ENCODE data around the gene ALDH2. TPM values are rescaled to one million over a fixed set of nuclear protein-coding genes. Genes with fewer than 3 reads are reported as not detected.
"Not testable (repeated sequence)": the region's sequence is repeated elsewhere in the genome, so short reads cannot be mapped to it uniquely, and the experiment has no call there.

The ALDH2 gene
- polyA plus RNA-seq, 1 donor, result 25.8 TPM

DNA sequence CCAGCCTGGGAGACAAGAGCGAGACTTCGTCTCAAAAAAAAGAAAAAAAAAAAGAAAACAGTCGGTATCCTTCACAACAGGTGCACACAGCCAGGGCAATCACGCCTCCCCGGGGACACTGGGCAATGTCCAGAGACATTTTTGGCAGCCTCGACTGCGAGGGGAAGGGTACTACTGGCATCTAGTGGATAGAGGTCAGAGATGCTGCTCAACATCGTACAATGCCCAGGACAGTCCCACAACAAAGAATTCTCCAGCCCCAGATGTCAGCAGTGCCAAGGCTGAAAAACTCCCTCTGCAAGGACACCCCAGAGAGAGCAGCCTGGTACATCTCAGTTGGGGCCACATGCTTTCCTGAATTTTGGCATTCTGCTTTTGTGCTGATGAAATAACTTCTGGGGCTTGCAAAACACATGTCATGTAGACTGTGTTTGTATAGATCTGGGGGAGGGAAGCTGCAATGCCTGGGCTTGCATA lies 21.5 kb downstream of the ALDH2 start:
- DNase-seq (ENCODE audit: low read depth), result no peak

DNA sequence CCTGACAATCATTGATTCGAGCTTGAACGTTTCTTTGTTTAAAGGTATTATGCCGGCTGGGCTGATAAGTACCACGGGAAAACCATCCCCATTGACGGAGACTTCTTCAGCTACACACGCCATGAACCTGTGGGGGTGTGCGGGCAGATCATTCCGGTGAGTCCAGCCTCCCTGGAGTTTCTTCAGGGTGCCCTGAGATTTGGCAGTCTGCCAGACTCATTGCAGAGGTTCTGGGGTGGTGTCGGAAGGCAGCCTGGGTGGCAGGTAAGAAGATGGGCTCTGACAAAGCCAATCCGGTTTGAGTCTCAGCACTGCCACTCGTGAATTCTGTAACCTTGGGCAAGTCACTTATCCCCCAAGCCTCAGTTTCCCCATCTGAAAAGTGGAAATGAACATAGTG lies 23.0 kb downstream of the ALDH2 start:
- DNase-seq (ENCODE audit: low read depth), result no peak

DNA sequence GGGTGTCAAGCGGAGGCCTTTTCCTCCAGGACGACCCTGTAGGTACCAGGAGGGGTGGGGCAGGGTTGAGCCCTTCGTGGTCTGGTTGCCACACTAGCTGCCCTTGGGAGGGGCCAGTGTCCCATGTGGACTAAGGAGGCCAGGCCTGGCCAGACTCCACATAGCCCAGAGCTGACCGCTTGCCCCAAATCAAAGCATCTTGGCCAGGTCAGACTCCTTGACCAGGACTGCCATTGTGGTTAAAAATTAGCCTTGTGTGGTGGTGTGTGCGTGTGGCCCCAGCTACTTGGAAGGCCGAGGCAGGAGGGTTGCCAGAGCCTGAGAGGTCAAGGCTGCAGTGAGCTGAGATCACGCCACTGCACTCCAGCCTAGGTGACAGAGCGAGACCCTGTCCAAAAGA lies 24.8 kb downstream of the ALDH2 start:
- no peak for DNase-seq (ENCODE audit: low read depth)

DNA sequence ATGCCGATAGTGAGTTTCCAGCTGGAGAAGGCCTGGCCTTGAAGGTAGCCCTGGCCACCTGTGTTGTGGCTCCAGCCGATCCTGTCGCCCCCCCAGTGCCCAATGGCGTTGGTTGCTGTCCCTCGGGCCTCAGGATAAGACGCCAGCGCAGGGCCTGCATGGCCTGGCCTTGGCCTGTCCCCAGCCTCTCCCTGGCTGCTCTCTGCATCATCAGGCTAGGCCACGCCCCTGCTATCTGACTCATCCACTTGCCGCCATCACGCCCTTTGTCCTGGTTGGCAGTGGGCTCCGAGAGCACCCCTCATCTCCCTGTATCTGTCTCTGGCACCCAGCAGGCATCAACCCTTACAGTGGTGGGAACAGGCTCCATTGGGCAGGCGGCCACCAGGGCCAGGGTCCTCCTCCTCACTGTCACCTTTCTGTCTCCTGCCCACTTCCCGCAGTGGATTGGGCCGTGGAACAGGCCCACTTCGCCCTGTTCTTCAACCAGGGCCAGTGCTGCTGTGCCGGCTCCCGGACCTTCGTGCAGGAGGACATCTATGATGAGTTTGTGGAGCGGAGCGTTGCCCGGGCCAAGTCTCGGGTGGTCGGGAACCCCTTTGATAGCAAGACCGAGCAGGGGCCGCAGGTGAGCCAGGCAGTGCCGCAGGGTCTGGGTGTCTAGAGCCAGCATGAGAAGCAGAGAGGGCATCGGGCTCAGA lies 25.6 kb downstream of the ALDH2 start:
- DNase-seq (ENCODE audit: low read depth), result no peak

DNA sequence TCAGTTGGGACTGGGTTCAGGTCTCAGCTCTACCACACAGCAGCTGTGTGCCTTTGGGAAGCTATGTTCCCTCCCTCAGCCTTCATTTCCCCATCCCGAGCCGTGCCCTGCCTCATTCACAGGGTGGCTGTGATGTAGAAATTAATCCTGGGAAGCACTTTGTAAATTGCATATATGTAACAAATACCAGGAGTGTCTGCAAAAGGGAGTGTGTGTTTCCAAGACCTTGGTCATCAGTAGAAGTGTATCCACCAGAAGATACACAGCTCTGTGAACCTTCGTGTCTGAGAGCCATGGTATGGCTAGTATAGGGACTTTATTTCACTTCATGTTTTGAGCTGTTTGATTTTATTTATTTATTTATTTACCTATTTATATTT lies 26.1 kb downstream of the ALDH2 start:
- DNase-seq (ENCODE audit: low read depth), result no peak

DNA sequence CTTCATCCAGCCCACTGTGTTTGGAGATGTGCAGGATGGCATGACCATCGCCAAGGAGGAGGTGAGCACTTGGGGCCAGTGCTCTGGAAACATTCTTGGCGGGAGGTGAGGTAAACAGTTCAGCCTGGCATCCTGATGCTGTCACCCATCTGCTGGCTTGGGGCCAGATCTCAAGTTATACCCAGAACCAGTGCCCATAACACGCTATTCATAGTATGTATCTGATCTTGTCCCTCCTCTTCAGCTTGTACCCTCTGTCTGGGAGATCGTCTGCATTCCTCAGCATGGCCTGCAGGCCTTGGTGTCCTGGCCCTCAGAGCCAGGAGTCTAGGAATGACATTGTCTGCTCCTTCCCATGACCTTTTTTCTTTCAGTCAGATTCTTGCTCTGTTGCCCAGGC lies 31.4 kb downstream of the ALDH2 start:
- no peak for DNase-seq (ENCODE audit: low read depth)

DNA sequence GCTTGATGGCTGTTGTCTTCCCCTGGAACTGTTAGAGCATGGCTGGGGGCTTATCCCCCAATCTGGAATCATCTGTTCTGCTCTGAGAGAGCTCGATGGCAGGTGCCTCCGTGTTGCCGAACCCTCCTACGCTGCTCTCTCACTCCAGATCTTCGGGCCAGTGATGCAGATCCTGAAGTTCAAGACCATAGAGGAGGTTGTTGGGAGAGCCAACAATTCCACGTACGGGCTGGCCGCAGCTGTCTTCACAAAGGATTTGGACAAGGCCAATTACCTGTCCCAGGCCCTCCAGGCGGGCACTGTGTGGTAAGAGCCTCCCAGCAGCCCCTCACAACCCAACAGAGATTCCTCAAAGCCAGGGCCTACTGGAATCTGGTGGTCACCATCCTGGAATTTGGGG lies 33.0 kb downstream of the ALDH2 start:
- DNase-seq (ENCODE audit: low read depth), result no peak

DNA sequence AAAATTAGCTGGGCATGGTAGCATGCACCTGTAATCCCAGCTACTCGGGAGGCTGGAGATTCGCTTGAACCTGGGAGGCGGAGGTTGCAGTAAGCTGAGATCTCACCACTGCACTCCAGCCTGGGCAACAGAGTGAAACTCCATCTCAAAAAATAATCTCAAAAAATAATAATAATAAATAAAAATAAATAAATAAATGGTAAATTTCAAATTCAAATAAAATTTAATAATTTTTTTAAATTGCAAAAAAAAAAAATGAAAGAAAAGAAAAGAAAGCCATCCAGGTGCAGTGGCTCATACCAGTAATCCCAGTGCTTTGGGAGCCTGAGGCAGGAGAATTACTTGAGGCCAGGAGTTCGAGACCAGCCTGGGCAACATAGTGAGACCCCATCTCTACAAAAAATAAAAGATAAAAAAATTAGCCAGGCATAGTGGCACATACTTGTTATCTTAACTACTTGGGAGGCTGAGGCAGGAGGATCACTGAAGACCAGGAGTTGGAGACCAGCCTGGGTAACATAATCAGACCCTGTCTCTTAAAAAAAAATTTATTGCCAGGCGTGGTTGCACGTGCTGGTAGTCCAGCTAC lies 36.4 kb downstream of the ALDH2 start:
- DNase-seq (ENCODE audit: low read depth), result no peak

DNA sequence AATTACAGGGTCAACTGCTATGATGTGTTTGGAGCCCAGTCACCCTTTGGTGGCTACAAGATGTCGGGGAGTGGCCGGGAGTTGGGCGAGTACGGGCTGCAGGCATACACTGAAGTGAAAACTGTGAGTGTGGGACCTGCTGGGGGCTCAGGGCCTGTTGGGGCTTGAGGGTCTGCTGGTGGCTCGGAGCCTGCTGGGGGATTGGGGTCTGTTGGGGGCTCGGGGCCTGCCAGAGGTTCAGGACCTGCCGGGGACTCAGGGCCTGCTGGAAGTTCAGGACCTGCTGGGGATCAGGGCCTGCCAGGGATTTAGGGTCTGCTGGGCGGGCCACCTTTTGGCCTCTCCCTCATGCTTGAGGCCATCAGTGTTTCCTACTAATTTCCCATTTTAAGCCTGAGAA lies 37.1 kb downstream of the ALDH2 start:
- DNase-seq (ENCODE audit: low read depth), result no peak

DNA sequence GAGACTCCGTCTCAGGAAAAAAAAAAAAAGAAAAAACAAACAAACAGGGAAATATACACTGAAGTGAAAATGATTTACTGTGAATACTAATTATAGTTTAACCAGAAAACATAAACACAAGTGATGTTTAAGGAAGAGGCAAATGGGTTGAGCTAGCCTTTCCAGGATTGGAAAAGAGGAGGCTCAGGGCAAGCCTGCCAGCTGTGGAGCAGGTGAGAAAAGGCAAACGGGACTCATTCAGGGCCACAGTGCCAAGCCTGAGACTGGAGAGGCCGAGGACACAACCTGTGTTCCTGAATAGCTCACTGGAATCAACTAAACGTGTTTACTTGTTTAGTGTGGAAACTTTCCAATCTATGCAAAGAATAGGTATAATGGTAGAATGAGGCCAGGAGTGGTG lies 39.6 kb downstream of the ALDH2 start:
- DNase-seq (ENCODE audit: low read depth), result no peak

DNA sequence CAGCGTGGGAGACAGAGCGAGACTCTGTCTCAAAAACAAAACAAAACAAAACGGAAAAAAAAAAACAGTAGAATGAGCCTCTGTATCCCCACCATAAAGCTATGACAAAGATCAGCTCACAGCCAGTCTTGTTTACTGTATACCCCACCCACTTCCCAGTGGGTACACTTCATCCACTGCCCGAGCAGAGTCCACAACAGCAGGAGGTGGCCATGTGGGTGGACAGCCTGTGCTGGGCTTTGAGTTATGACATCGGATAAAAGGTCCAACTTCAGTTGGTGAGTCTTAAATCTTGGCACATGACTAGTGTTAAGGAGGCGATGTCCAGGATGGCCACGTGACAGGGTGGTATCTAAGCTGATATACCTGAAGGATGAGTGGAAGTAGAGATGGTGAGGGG lies 40.5 kb downstream of the ALDH2 start:
- DNase-seq (ENCODE audit: low read depth), result no peak

DNA sequence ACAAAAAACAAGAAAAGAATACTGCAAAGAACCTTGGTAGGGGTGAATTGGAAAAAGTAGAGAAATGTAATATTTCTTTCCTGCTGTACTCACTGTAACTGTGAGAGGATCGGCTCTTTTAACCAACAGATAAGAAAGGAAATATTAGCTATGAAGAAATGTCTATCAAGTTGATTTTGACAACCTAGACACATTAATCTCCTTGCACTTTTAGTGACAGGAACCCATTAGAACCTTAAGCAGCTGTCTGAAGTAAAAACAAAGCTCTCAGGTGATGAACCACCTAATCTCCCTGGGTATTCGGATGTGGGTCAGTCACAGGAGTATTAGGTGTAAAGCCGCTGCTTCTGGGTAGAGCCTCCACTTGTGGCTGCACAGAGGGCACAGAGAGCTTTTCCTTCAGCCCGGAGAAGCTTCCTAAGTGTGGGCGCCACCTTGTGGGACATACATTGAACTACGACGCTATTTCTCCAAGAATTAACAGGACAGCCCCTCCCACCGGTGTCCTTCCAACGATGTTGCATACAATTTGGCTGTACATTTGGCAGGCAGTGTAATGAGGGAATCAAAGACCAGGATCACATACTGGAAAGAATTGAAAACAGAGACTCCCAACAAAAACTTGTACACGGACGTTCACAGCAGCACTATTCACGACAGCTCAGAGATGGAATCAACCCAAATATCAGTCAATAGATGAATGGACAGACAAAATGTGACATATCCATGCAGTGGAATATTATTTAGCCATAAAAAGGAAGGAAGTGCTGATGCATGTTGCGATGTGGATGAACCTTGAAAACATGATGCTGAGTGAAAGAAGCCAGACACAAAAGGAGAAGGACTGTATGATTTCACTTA lies 46.4 kb downstream of the ALDH2 start:
- DNase-seq (ENCODE audit: low read depth), result peak; percentile 57

DNA sequence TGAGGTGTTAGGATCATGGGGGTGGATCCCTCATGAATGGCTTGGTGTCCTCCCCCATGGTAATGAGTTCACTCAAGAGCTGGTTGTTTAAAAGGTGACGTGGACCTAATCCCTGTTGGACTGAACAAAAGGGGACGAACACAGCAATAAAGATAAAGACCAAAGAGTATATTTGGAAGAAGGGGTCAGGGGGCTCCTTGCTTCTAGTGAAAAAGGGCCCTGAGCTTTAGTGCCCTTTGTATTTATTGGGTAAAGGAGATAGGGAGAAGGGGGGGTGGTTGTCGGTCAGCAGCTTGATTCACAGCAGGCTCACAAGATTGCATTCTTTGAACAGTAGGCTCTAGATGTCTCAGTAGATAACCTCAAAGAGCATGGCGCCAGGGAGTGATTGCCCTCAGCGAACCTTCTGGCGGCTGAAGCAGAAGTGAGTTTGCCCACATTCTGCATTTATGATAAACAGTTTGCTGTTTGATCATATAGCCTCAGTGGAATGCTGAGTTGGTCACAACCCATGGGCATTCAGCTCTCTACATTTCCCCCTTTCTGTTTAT lies 49.4 kb downstream of the ALDH2 start:
- no peak for DNase-seq (ENCODE audit: low read depth)

DNA sequence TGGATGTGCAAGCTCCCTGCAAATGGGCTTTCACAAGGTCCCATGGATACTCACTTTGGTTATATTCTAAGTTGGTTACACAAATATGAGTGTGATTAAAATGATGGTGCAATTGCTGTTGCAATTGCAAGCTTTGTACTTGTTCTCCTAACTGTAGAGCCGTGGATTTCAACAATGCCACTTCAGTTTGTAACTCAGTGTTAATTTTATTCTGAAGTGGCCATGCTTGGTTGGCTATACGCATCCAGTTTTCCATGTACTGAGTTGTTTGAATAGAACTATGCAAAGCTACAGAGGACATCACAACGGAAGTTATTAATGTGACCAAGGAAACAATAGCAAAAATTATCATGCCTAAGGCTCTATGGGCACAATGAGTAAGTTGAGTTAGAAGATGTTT lies 50.2 kb downstream of the ALDH2 start:
- not testable (repeated sequence) for DNase-seq (ENCODE audit: low read depth)

DNA sequence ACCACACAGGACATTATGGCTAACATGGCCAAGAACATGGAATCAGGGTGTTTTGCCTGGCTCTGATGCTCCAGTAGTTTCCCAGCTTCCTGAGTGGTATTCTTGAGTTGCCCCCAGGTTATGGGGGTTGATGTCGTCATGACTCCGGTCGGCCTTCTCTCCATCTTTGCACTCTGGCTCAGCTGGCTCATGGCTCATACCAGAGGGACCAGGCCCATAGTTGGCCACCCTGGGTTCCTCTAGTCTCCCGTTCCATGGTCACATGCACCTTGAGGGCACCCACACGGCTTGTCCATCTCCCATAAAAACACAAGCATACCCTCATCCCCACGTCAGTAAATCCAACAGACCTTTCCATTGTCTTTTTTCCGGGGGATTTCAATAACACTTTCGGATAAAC lies 51.6 kb downstream of the ALDH2 start:
- DNase-seq (ENCODE audit: low read depth), result no peak

DNA sequence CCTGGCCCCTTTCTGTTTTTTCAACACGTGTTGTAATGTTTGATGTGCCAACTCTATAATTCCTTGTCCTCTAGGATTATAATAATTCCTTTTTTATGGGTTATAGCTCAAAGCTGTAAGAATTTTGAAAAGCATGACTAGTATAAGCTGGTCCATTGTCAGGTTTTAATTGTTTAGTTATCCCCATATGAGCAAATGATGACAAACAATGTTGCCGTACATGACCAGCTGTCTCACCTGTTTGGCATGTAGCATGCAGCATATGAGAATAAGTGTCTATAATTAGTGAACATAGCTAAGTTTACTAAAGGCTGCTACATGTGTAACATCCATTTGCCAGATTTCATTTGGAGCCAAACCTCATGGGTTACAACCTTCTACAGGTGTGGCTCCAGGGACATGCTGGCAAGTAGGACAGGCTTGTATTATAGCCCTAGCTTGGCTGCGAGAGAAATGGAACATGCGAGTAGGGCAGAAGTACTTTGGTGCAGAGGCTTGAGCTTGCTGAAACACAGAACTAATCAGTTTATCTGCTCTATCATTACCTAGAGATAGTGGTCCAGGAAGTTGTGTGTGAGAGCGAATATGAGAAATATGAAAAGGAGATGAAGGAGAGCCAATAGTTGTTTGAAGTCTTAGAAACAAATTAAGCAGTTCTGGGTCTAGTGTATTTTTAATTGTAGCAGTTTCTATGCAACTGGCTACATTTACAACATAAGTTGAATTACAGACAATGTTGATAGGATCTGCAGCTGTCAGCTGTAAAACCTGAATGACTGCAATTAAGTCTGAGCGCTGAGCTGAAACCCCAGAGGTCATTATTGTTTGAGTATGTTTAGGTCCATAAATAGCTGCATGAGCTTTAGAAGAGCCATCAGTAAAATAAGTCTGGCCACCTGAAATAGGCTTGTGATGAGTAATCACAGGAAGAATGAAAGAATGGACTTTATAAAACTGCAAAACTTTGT lies 52.7 kb downstream of the ALDH2 start:
- no peak for DNase-seq (ENCODE audit: low read depth)

DNA sequence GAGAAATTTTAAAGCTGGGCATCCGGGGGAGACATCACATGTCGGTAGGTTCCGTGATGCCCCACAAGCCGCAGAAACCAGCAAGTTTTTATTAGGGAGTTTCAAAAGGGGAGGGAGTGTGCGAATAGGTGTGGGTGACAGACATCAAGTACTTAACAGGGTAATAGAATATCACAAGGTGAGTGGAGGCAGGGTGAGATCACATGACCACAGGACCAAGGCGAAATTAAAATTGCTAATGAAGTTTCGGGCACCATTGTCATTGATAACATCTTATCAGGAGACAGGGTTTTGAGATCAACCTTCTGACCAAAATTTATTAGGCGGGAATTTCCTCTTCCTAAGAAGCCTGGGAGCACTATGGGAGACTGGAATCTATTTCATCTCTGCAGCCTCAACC lies 54.1 kb downstream of the ALDH2 start:
- DNase-seq (ENCODE audit: low read depth), result not testable (repeated sequence)

DNA sequence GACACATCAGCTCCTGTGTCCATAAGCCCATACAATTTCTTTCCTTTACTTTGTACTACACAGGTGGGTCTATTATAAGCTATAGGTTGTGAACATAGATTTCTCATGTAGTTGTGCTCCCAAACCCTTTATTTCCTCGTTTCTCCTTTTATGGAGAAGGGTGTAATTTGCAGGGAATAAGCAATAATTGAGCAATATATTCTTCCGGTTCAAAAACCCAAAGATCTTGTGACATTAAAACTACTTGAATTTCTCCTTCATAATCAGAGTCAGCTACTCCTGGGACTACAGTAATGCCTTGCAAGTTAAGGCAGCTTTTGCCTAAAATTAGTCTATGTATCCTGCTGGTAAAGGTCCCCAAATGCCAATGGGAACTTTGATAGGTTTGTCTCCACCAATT lies 56.2 kb downstream of the ALDH2 start:
- no peak for DNase-seq (ENCODE audit: low read depth)

DNA sequence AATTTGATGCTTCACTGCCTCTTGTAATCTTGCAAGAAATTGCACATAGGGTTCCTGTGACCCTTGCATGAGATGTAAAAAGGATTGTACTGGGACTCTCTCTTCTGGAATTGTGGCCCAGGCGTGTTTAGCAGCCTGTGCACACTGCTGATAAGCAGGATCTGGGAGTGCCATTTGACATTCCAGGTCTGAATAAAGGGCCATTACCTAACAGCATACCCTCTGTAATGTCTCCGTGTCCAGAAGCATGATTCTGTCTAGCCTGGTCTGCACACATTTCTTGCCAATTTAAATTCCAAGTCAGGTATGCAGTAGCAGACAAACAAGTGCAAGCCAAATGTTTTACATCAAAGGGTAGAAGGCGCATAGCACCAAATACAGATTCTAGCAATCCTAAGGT lies 57.2 kb downstream of the ALDH2 start:
- no peak for DNase-seq (ENCODE audit: low read depth)

DNA sequence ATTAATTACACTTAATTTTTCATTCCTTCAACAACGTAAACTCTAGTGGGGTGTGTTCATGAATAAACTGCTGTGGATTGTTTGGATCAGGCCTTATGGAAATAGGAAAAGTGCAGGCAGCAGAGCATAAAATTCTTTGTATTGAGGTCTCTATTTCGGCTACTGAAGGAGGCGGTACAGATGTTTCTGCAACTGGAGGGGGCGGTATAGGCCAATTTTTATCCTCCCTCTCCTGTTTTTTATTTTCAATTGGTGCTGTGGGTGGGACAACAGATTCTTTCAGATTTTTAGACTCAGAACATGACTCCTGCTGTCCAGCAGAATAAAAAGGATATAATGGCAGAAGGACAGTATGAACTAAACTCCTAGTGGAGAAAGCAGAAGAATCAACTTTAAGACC lies 57.6 kb downstream of the ALDH2 start:
- not testable (repeated sequence) for DNase-seq (ENCODE audit: low read depth)

DNA sequence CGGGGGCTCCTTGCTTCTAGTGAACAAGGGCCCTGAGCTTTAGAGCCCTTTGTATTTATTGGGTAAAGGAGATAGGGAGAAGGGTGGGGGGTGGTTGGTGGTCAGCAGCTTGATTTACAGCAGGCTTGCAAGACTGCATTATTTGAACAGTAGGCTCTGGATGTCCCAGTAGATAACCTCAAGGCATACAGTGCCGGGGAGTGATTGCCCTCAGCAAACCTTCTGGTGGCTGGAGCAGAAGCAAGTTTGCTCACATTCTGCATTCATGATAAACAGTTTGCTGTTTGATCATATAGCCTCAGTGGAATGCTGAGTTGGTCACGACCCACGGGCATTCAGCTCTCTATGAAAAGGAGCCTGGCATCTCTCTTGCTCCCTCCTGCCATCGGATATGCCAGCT lies 58.8 kb downstream of the ALDH2 start:
- DNase-seq (ENCODE audit: low read depth), result no peak
